Nephron progenitor cell (in vitro differentiated cells): Measurements from ENCODE around the gene NRP2.

Experiments
- DNase-seq: peaks from one replicate; pipeline ENCODE4 v3.0.0; 2021
- H3K27ac Mint-ChIP-seq: 2 replicates; pipeline ENCODE4 v1.8.0; 2021; ENCODE audit warnings: mild to moderate bottlenecking, moderate library complexity, mixed read lengths
- H3K27me3 Mint-ChIP-seq: 2 replicates; pipeline ENCODE4 v1.8.0; 2021; ENCODE audit warnings: mild to moderate bottlenecking, low read depth, mixed read lengths; ENCODE audit not compliant: poor library complexity
- H3K36me3 Mint-ChIP-seq: 2 replicates; pipeline ENCODE4 v1.8.0; 2021; ENCODE audit warnings: low read depth, mixed read lengths
- H3K4me1 Mint-ChIP-seq: 2 replicates; pipeline ENCODE4 v1.8.0; 2021; ENCODE audit warnings: mixed read lengths
- H3K4me3 Mint-ChIP-seq: 2 replicates; pipeline ENCODE4 v1.8.0; 2021; ENCODE audit warnings: mild to moderate bottlenecking, moderate library complexity, mixed read lengths
- H3K9me3 Mint-ChIP-seq: 2 replicates; pipeline ENCODE4 v1.8.0; 2021; ENCODE audit warnings: mild to moderate bottlenecking, moderate library complexity, mixed read lengths
- TF ChIP-seq, protein P1 (sequence below): fragments of 200-600 bp; sonication (generic); IDR thresholded peaks from 2 replicates; pipeline ENCODE4 v1.5.0; 2021; ENCODE audit warnings: antibody characterized with exemption

Gene NRP2

DNA sequence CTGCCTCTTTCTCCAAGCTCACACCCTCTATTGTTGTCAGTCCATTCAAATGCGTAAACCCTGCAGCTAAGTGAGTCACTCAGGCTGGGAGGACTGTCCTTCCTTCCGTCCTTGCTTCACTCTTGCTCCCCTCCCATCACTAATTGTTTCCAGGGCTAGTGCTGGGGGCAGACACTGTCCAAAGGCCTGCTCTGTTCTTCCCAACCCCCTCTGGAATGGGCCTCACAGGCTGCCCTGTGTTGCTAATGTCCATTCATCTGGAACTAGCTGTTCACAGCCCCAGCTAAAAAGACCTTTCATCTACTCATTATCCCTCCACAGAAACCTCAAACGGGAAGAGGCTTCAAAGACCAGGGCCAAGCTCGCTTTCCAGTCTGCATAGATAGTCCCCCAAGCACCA lies 31.9 kb upstream of the NRP2 start:
- peak overlapping the region; percentile 96 for H3K27ac Mint-ChIP-seq
- H3K4me3 Mint-ChIP-seq: no peak overlapping the region
- peaks cover 10% of the 10 kb centered on the region for H3K27me3 Mint-ChIP-seq
- peaks cover 36% of the 10 kb centered on the region for H3K4me1 Mint-ChIP-seq
- TF ChIP-seq, protein P1, sequence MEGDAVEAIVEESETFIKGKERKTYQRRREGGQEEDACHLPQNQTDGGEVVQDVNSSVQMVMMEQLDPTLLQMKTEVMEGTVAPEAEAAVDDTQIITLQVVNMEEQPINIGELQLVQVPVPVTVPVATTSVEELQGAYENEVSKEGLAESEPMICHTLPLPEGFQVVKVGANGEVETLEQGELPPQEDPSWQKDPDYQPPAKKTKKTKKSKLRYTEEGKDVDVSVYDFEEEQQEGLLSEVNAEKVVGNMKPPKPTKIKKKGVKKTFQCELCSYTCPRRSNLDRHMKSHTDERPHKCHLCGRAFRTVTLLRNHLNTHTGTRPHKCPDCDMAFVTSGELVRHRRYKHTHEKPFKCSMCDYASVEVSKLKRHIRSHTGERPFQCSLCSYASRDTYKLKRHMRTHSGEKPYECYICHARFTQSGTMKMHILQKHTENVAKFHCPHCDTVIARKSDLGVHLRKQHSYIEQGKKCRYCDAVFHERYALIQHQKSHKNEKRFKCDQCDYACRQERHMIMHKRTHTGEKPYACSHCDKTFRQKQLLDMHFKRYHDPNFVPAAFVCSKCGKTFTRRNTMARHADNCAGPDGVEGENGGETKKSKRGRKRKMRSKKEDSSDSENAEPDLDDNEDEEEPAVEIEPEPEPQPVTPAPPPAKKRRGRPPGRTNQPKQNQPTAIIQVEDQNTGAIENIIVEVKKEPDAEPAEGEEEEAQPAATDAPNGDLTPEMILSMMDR: no peak
- no peak for DNase-seq
- H3K9me3 Mint-ChIP-seq: no peaks in the 10 kb centered on the region
- no peaks in the 10 kb centered on the region for H3K36me3 Mint-ChIP-seq

DNA sequence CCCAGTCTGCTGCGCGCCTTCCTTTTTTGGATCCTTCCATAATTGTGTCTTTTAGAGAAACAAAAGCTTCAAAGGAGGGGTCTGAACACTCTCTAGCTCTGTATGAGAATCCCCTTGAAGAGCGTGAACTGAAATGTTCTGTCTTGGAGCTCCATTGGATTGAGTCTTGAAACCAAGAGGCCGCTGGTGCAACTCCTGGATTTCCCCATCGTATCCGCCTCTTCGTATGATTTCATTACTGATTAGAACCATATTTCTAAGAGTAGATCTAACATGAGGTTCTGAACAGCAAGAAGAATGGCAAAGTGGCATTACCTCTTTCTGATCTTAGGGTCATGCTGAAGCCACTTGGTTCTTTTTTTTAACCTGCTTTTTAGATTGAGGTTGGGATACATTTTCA lies 31.4 kb upstream of the NRP2 start:
- peaks cover 39% of the 10 kb centered on the region for H3K4me1 Mint-ChIP-seq
- peak overlapping the region; percentile 96 for H3K27ac Mint-ChIP-seq

DNA sequence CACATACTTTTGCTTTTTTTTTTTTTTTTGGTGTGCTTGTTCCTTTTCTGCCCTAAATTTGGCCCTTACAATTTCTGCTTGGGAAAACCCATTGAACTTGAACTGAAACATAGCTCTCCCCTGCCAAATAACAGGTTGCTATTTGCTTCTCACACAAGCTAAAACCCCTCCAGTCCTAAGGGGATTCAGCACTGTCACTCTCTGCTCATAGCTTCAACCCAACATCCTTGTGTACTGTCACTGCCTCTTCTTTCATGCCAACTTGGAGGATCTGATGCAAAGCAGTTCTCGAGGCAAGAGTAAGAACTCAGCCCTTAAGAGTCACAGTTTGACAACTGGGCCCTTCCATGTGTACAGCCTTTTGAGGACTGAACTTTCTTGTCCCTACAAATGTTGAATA lies 30.6 kb upstream of the NRP2 start:
- H3K36me3 Mint-ChIP-seq: no peaks in the 10 kb centered on the region
- TF ChIP-seq, protein P1: no peak
- peaks cover 41% of the 10 kb centered on the region for H3K4me1 Mint-ChIP-seq
- no peaks in the 10 kb centered on the region for H3K9me3 Mint-ChIP-seq
- no peak overlapping the region for H3K4me3 Mint-ChIP-seq
- no peak for DNase-seq
- H3K27me3 Mint-ChIP-seq: peaks cover 10% of the 10 kb centered on the region
- no peak overlapping the region for H3K27ac Mint-ChIP-seq

More for the DNA sequence above, 31.4 kb upstream of the NRP2 start:
- H3K27me3 Mint-ChIP-seq: peaks cover 10% of the 10 kb centered on the region
- H3K4me3 Mint-ChIP-seq: no peak overlapping the region
- no peaks in the 10 kb centered on the region for H3K9me3 Mint-ChIP-seq
- no peak for DNase-seq
- TF ChIP-seq, protein P1: no peak
- H3K36me3 Mint-ChIP-seq: no peaks in the 10 kb centered on the region

DNA sequence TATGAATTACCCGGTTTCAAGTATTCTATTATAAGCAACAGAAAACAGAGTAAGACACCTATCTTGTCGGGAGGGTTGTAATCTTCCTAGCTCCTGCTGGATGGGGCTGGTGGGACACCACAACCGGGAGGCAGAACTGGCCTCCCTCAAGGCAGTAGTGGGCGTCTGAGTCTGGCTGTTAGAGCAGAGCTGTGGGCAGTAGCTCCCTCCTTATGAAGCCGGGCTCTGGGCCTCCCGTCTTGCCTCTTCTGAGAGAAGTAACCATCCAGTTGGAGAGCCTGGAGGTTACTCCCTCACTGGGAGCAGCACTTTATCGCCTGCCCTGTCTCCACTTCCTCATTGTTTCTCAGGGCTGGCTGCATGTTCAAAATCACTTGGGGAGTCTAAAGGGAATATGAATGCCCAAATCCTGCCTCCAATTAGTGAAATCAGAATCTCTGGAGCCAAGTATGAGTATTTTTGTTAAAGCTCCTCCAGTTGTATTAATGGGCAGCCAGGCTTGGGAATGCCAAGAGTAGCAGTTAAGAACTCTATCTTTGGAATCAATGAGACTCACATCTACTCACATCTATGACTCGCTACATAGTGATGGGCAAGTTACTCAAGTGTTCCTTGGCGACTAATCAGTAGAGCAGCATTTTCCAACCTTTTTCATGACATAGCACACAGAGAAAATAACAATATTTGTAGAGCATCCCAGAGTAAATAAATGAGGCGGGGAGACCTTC lies 27.3 kb upstream of the NRP2 start:
- Mint-ChIP-seq H3K27ac (peak overlapping the region; percentile 63), H3K36me3 (no peaks in the 10 kb centered on the region), H3K27me3 (peaks cover 6% of the 10 kb centered on the region), H3K9me3 (no peaks in the 10 kb centered on the region), H3K4me1 (peaks cover 59% of the 10 kb centered on the region), H3K4me3 (peak overlapping the region; percentile 18)
- TF ChIP-seq, protein P1: no peak
- no peak for DNase-seq

DNA sequence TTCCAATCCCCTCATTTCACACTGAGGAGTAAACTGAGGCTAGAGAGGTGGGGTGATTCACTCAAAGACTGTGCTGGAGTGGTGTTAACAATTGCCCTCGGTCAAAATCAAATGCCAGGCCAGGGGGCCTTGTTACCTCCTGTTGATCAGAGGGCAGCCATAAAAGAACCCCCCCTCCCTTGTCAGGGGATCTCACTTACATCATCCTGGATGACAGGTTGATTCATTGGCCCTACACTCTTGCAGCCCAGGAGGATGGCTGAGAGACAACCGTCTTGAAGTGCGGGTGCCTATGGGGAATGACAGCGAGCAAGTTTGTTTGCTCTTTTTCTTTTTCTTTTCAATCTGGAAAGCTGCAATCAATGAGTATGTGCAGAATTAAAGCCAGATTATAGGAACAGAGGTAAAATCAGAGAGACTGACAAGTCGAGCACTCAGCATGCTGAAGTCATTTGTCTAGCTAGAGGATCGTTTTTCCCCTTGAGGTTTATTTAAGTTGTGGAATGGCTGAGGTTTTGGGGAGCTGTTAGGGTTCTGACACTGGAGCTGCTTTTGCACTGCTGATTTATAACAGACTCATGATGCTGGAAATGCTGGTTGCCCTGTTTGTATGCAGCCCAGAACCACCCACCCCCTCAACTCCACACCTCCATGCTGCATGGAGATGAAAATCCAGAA lies 26.4 kb upstream of the NRP2 start:
- H3K4me1 Mint-ChIP-seq: peaks cover 59% of the 10 kb centered on the region
- peaks cover 6% of the 10 kb centered on the region for H3K27me3 Mint-ChIP-seq
- peak overlapping the region; percentile 44 for H3K4me3 Mint-ChIP-seq
- peak; percentile 29 for DNase-seq
- H3K9me3 Mint-ChIP-seq: no peaks in the 10 kb centered on the region
- peak overlapping the region; percentile 81 for H3K27ac Mint-ChIP-seq
- TF ChIP-seq, protein P1: no peak
- H3K36me3 Mint-ChIP-seq: no peaks in the 10 kb centered on the region
